ENCODE results near the gene FADS6. TPM values are rescaled to one million over a fixed set of nuclear protein-coding genes. Genes with fewer than 3 reads are reported as not detected.

The FADS6 gene
- total RNA-seq, 1 experiment from 2014 or later = not detected

GRCh38 chr17:74856112-74856511, 37.3 kb downstream of the FADS6 start:
- Histone ChIP-seq H3F3A (ENCODE audit: low read length, unreplicated experiment) (no peaks in the 10 kb centered on the region), H3K36me3 (ENCODE audit: low read depth, low read length) (no peaks in the 10 kb centered on the region), H3K9ac (ENCODE audit: low read length) (no peak overlapping the region), H2AFZ (ENCODE audit: low read length) (no peak overlapping the region), H3K4me3 (ENCODE audit: low read length) (no peak overlapping the region), H3K9me3 (ENCODE audit: low read length) (no peaks in the 10 kb centered on the region), H3K27ac (ENCODE audit: low read length) (no peak overlapping the region), H4K20me1 (ENCODE audit: low read length) (no peaks in the 10 kb centered on the region), H3K27me3 (ENCODE audit: low read length) (peaks cover 83% of the 10 kb centered on the region), H3K4me2 (ENCODE audit: low read length) (no peak overlapping the region), H3K79me2 (ENCODE audit: low read length) (no peaks in the 10 kb centered on the region), H3K4me1 (ENCODE audit: insufficient read depth, low read length) (no peaks in the 10 kb centered on the region), H3K9me2 (replicated peaks; ENCODE audit: low read length) (no peaks in the 10 kb centered on the region)
- no TSS peak for BruUV-seq (replicated peaks)
- ChIA-PET POLR2A (ENCODE audit: unreplicated experiment) (no interaction called here), CTCF (interaction anchor here (0.6 kb wide), 1 partner anchor 537 kb away, joined by 3 read pairs; no protein-coding TSS in a partner anchor)
- DNase-seq (no peak), ATAC-seq (no peak)
- intact Hi-C loops (cut with micrococcal nuclease) = no loop called here
- TF ChIP-seq EZH2 (IDR thresholded peaks at IDR 0.05; ENCODE audit: low read length, unreplicated experiment) (no peak), EZH2phosphoT487 (IDR thresholded peaks at IDR 0.05; ENCODE audit: borderline replicate concordance, low read length) (no peak), CTCF (conservative IDR thresholded peaks at IDR 0.05; ENCODE audit: low read depth, low read length) (no peak)

- no peak overlapping the region for H3K9ac ChIP-seq (ENCODE audit: low read length)
- H3K9me3 ChIP-seq (ENCODE audit: low read length) = no peaks in the 10 kb centered on the region
- H3K4me1 ChIP-seq (ENCODE audit: insufficient read depth, low read length) = no peaks in the 10 kb centered on the region
- no peak for TF ChIP-seq CTCF (conservative IDR thresholded peaks at IDR 0.05; ENCODE audit: low read depth, low read length)
- no peak for TF ChIP-seq EZH2 (IDR thresholded peaks at IDR 0.05; ENCODE audit: low read length, unreplicated experiment)
- H4K20me1 ChIP-seq (ENCODE audit: low read length) = no peaks in the 10 kb centered on the region
- H3K79me2 ChIP-seq (ENCODE audit: low read length) = no peaks in the 10 kb centered on the region
- no peak overlapping the region for H3K27ac ChIP-seq (ENCODE audit: low read length)
- no peak overlapping the region for H3K4me3 ChIP-seq (ENCODE audit: low read length)
- ATAC-seq = no peak
- DNase-seq = no peak
- H3F3A ChIP-seq (ENCODE audit: low read length, unreplicated experiment) = no peaks in the 10 kb centered on the region
- no TSS peak for BruUV-seq (replicated peaks)
- no peak overlapping the region for H2AFZ ChIP-seq (ENCODE audit: low read length)
- no peak overlapping the region for H3K4me2 ChIP-seq (ENCODE audit: low read length)
- POLR2A ChIA-PET (ENCODE audit: unreplicated experiment) = no interaction called here
- H3K27me3 ChIP-seq (ENCODE audit: low read length) = peaks cover 78% of the 10 kb centered on the region
- CTCF ChIA-PET = no interaction called here
- no peaks in the 10 kb centered on the region for H3K36me3 ChIP-seq (ENCODE audit: low read depth, low read length)
- intact Hi-C loops (cut with micrococcal nuclease) = no loop called here
- no peaks in the 10 kb centered on the region for H3K9me2 ChIP-seq (replicated peaks; ENCODE audit: low read length)
Measured at GRCh38 chr17:74855323-74855722, 38.1 kb downstream of the FADS6 start.

GRCh38 chr17:74854792-74855191, 38.6 kb downstream of the FADS6 start:
- BruUV-seq (replicated peaks) = no TSS peak
- CTCF ChIA-PET = no interaction called here

More at GRCh38 chr17:74854792-74855191, 38.6 kb downstream of the FADS6 start:
- Histone ChIP-seq H3K36me3 (ENCODE audit: low read depth, low read length) (no peaks in the 10 kb centered on the region), H3K4me1 (ENCODE audit: insufficient read depth, low read length) (no peaks in the 10 kb centered on the region), H3K27ac (ENCODE audit: low read length) (no peak overlapping the region), H3K9me3 (ENCODE audit: low read length) (no peaks in the 10 kb centered on the region), H3K79me2 (ENCODE audit: low read length) (no peaks in the 10 kb centered on the region), H3K9ac (ENCODE audit: low read length) (no peak overlapping the region), H4K20me1 (ENCODE audit: low read length) (no peaks in the 10 kb centered on the region), H3K4me3 (ENCODE audit: low read length) (no peak overlapping the region), H3K27me3 (ENCODE audit: low read length) (peaks cover 73% of the 10 kb centered on the region), H2AFZ (ENCODE audit: low read length) (no peak overlapping the region), H3K9me2 (replicated peaks; ENCODE audit: low read length) (no peaks in the 10 kb centered on the region), H3F3A (ENCODE audit: low read length, unreplicated experiment) (no peaks in the 10 kb centered on the region), H3K4me2 (ENCODE audit: low read length) (no peak overlapping the region)
- no peak for ATAC-seq
- no peak for DNase-seq
- TF ChIP-seq CTCF (conservative IDR thresholded peaks at IDR 0.05; ENCODE audit: low read depth, low read length) = no peak
- no peak for TF ChIP-seq EZH2phosphoT487 (IDR thresholded peaks at IDR 0.05; ENCODE audit: borderline replicate concordance, low read length)
- no peak for TF ChIP-seq EZH2 (IDR thresholded peaks at IDR 0.05; ENCODE audit: low read length, unreplicated experiment)
- POLR2A ChIA-PET (ENCODE audit: unreplicated experiment) = no interaction called here
- intact Hi-C loops (cut with micrococcal nuclease) = no loop called here

Measured in PC-3 (cell line).